Activated gamma-delta T cell treated with anti-CD3 and anti-CD28 coated beads, Interleukin-2, amount 50 U/mL, for 16 hours (primary cell): ENCODE data around the gene ASTN2.

ENCODE experiments used
- DNase-seq: peaks from one replicate; pipeline ENCODE4 v3.0.0-alpha.2; 2020; ENCODE audit warnings: low read depth

The ASTN2 gene

DNA sequence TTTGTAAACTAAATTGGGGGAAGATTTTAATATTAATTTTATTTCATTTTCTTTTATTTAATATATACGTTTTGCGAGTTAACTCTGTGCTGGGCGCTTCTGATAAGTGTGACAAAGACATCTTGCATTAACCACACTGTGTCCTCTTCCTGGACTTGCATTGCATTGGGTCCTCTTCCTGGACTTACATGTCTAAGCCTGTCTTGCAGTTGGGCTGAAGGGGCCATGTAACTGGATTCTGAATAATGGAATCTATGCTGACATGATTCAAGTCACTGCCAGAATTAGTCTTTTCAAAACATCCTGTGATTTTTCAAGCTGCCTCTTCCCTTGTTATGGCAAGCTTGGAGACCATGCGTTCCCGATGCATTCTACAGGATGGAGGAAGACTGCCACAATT is 605.2 kb downstream of the ASTN2 start:
- no peak for DNase-seq

- DNase-seq, result no peak
Measured at GRCh38 chr9:116806075-116806474, 608.8 kb downstream of the ASTN2 start.

GRCh38 chr9:116800885-116801284 is 614.0 kb downstream of the ASTN2 start:
- no peak for DNase-seq

GRCh38 chr9:116800074-116800473 is 614.8 kb downstream of the ASTN2 start:
- DNase-seq, result no peak

GRCh38 chr9:116798521-116798920 is 616.3 kb downstream of the ASTN2 start:
- DNase-seq, result no peak

GRCh38 chr9:116797276-116797675 is 617.6 kb downstream of the ASTN2 start:
- DNase-seq, result no peak

DNA sequence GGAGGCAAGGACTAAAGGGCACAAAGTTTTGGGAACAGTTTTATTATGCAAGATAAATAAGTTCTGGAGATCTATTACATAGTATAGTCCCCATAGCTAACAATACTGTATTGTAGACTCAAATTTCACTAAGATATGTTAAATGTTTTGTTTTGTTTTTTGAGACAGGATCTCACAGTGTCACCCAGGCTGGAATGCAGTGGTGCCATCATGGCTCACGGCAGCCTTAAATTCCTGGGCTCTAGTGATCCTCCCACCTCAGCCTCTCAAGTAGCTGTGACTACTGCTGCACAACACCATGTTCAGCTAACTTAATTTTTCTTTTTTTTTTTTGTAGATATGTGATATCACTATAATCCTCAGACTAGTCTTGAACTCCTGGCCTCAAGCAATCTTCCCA is 618.2 kb downstream of the ASTN2 start:
- DNase-seq, result no peak

GRCh38 chr9:116795821-116796220 is 619.0 kb downstream of the ASTN2 start:
- no peak for DNase-seq

DNA sequence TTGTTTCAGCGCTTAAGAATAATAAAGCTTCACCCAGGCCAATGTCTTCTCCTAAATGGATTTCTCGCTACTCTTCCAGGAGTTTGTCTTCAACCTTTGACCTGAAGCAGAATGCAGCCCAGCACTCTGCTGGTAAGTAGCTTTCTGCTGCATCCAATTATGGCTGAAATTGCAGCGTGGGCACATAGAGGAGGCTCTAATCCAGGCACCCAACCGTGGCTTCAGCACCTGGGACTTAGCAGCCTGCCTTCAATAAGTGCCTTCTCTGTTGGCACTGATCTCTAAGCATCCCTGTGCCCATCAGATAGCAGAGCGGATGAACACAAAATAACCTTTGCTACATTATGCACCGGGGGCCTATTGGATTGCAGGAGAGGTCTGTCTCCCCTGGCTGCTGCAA is 622.6 kb downstream of the ASTN2 start:
- no peak for DNase-seq

- DNase-seq, result no peak
Measured at GRCh38 chr9:116791326-116791725, 623.5 kb downstream of the ASTN2 start.

DNA sequence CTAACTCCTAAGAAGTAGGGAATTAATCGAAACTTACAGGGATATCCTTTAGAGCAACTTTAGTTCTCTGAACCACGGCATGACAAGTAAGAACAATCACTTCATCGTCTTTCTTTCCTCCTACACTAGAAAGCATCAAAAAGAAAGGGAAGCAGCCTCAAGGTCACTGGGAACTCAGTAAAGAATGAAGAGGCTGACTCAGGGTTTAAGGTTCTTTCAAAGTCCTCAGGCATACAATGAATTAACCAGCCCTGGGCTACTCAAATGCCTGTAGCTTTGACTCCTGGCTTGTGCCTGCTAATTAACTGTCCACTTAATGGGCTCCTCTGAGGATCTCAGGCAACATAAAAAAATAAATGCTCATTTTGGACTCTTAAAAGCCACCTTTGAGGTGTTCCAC is 625.8 kb downstream of the ASTN2 start:
- no peak for DNase-seq

- DNase-seq, result no peak
Measured at GRCh38 chr9:116786737-116787136, 628.1 kb downstream of the ASTN2 start.

DNA sequence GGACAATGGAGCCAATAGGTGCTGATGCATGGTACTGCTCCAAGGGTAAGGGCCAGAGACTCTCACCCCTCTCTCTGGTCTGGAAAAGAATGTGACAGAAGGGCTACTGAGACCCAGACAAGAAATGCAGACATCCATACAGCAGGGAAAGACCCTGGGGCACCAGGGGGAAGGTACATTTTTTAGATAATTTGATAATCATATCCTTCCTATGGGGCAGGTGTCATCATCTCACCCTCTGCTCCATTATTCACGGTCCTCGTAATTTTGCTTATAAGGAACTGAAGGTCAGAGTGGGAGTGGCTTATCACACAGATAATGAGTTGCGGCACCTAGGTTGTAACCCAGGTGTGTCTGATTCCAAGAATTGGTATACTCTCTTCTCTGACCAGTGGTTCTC is 637.7 kb downstream of the ASTN2 start:
- DNase-seq, result no peak

GRCh38 chr9:116774421-116775180 is 640.3 kb downstream of the ASTN2 start:
- DNase-seq, result no peak

DNA sequence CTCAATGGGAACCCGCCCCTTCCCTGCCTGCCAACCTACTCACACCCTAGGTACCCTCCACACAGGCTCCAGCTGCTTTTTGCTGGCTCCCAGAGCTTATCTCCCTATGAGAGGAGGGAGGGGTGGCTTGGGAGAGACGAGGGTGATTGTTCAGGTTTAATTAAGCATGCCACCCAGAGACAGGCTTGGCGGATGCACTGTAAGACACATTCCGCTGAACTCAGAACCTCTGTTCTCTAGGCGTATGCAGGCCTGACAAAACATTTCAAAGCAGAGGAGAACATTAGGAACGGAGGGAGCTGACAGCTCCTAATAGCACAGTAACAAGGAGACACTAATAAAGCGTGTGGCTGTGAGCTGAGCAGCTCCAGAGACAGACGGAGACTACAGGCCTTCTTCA is 647.6 kb downstream of the ASTN2 start:
- no peak for DNase-seq

GRCh38 chr9:116765011-116765410 is 649.8 kb downstream of the ASTN2 start:
- no peak for DNase-seq

DNA sequence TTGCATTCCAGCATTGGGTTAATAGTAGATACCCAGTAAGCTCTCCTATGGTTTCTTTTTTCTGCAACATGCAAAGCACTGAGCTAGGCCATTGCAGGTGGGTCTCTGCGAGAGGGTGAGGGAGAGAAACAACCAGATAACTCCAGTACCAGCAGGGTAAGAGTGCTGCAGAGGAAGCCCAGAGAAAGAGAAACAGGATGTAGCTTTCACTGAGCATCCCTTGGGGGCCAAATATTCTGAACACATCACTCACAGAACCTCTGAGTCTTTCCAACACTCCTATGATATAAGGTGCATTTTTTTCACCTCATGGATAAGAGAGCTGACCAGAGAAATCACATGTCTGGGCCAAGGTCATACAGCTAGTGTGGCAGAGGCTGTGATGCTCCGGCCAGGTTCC is 651.1 kb downstream of the ASTN2 start:
- no peak for DNase-seq

DNA sequence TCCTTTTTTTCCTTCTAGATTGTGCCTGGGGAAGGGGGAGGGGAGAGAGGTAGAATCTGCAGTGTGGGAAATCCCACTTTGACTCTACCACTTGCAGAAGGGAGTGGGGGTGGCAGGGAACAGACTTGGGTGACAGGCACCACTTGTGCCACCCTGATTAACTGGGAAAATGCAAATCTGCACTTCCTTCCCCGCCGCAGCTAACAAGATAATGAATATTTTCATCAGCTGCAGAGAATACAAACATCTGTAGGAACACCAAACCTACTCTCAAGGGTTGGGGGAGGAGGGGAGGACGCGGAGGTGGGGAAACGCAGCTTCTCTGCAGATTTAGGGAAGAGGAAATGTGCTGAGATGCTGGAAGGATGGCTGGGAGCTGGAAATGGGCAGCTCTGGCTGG is 654.2 kb downstream of the ASTN2 start:
- DNase-seq, result no peak

DNA sequence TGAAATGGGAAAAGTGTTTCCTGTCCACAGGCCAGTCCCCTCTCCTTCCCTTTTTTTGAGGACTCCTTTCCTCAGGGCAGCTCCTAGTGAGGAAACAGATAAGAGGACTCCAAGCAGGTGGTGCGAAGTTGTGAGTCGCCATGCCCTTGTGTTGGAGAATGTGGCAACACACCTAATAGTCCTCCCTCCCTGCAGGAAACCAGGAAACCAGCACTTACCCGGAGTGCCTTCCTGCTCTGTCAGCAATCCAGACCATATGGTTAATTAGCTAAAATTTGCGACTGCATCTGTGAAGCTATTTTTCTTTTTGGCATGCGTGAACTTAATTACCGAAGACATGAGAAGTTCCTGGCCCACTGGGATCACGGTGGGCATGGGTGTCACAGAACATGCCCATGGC is 657.8 kb downstream of the ASTN2 start:
- no peak for DNase-seq

GRCh38 chr9:116753389-116753788 is 661.5 kb downstream of the ASTN2 start:
- no peak for DNase-seq

- DNase-seq, result no peak
Measured at GRCh38 chr9:116750510-116750909, 664.3 kb downstream of the ASTN2 start.

DNA sequence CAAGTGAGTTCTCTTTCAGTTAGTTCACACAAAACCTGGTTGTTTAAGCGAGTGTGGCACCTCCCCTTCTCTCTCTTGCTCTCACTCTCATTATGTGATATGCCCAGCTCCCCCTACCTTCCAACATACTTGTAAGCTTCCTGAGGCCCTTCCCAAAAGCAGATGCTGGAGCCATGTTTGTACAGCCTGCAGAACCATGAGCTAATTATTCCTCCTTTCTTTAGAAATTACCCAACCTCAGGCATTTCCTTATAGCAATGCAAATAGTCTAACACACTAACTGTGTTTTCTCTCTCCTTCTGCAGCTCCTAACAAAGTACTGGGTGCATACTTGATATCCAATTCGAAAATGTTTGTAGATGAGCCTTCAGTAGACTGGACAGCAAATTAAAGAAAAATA is 665.1 kb downstream of the ASTN2 start:
- no peak for DNase-seq

GRCh38 chr9:116749176-116749575 is 665.7 kb downstream of the ASTN2 start:
- no peak for DNase-seq

- no peak for DNase-seq
Measured at GRCh38 chr9:116741742-116742141, 673.1 kb downstream of the ASTN2 start.
